Mucosa of rectum (tissue), 2 donors: ENCODE data around the gene CIP2A.

Experiments
- H3K27ac ChIP-seq, 2 donors: one replicate each; pipeline ENCODE4 v1.7.0; 2013; ENCODE audit warnings: inconsistent platforms in 2 of 2, low read depth in 2 of 2, low read length in 2 of 2
- H3K27me3 ChIP-seq, 2 donors: one replicate each; pipeline ENCODE4 v1.7.0; 2013; ENCODE audit warnings: low read length in 2 of 2; ENCODE audit not compliant: control insufficient read depth in 2 of 2, insufficient read depth in 2 of 2
- H3K36me3 ChIP-seq, 2 donors: one replicate each; pipeline ENCODE4 v1.7.0; 2013; ENCODE audit warnings: low read length in 2 of 2; ENCODE audit not compliant: control insufficient read depth in 2 of 2, insufficient read depth in 2 of 2
- H3K4me1 ChIP-seq, 2 donors: one replicate each; pipeline ENCODE4 v1.7.0; 2013; ENCODE audit warnings: low read length in 2 of 2, mild to moderate bottlenecking in 1 of 2; ENCODE audit not compliant: control insufficient read depth in 2 of 2, insufficient read depth in 2 of 2
- H3K4me3 ChIP-seq, 2 donors: one replicate each; pipeline ENCODE4 v1.7.0; 2013; ENCODE audit warnings: low read length in 2 of 2
- H3K9ac ChIP-seq, 2 donors: one replicate each; pipeline ENCODE4 v1.7.0; 2013; ENCODE audit warnings: low read length in 2 of 2, low read depth in 1 of 2, mild to moderate bottlenecking in 1 of 2
- H3K9me3 ChIP-seq, 2 donors: one replicate each; pipeline ENCODE4 v1.7.0; 2013; ENCODE audit warnings: low read length in 2 of 2; ENCODE audit not compliant: control insufficient read depth in 2 of 2
- donor health status: healthy.
- donor health status: Normal muscosa, but diverticular disease.

CIP2A gene

DNA sequence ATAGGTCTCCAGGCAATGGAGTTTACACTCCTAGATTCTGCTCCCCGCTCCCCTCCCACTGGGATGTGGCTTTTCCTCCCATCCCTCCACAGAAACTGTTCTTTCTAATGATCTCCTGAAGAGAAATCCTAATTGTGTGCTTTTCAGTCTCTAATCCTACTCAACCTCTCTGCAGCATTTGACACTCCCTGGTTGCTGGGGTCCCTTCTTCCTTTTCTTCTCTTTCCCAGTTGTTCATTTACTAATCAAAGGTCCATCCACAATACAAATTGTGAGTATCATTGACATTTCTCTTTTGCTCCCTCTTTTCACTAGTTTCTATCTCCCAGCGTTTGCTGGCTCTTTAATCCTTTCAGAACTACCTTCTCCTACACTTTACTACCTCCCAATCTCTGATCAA lies 72.4 kb downstream of the CIP2A start:
- no peak overlapping the region for H3K9ac ChIP-seq
- H3K36me3 ChIP-seq: no peaks in the 10 kb centered on the region
- H3K4me3 ChIP-seq: no peak overlapping the region
- H3K4me1 ChIP-seq: no peaks in the 10 kb centered on the region
- H3K27me3 ChIP-seq: no peaks in the 10 kb centered on the region
- no peaks in the 10 kb centered on the region for H3K9me3 ChIP-seq
- H3K27ac ChIP-seq: no peak overlapping the region

DNA sequence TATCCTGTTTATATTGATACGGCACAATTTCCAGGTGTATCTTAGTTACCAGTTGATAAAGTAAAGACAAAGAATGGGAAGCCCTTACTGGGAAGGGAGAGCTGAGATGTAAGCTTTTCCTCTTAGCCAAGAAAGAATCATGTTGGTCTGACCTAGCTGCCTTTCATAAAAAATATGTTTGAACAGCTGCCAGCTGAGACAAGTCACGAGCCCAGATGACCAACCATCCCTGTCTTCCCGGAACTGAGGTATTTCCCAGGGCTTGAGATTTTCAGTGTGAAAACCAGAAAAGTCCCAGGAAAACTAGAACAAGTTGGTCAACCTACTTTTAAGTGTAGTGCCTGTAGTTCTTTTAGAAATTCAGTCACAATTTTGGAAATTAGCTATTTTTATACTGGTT lies 75.3 kb downstream of the CIP2A start:
- no peak overlapping the region for H3K27ac ChIP-seq
- no peaks in the 10 kb centered on the region for H3K36me3 ChIP-seq
- H3K9ac ChIP-seq: no peak overlapping the region
- no peak overlapping the region for H3K4me3 ChIP-seq
- no peaks in the 10 kb centered on the region for H3K27me3 ChIP-seq
- no peaks in the 10 kb centered on the region for H3K9me3 ChIP-seq
- H3K4me1 ChIP-seq: no peaks in the 10 kb centered on the region

DNA sequence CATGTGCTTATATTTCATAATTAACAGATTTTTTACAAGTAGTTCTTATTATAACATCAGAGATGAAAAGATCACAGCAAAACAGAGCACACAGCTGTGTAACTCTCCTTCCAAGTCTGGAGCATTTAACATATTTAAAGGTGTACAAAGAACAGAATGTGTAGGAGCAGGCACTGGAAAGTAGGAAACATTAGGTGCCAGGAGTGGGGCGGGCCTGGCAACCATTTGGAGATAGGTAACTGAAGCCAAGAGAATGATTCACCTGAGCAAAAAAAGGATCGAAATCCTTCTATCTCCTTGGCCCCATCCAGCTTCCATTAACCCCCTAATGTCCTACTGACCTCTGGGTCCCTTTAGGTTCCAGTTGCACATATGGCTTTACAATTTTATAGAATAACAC lies 76.6 kb downstream of the CIP2A start:
- Histone ChIP-seq H3K27me3 (no peaks in the 10 kb centered on the region), H3K27ac (no peak overlapping the region), H3K4me1 (no peaks in the 10 kb centered on the region), H3K9ac (no peak overlapping the region), H3K36me3 (no peaks in the 10 kb centered on the region), H3K9me3 (no peaks in the 10 kb centered on the region), H3K4me3 (no peak overlapping the region)

DNA sequence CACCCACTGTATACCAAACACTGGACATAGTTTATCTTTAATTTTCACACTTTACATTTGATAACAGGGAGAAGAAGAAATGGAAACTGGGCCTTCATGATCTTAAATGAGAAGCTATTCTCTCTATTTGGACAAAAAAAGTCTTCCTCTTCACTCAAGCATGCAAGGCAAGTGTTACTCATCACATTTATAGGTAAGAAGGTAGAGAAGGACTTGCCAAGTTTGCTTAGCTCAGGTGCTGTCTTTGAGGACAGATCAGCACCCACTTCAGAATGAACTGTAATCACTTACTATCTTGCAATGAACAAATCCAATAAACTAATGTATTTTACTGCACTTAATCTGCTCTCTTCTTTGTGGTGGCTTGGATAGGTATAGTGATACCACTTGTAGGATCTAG lies 77.7 kb downstream of the CIP2A start:
- no peak overlapping the region for H3K9ac ChIP-seq

GRCh38 chr3:108511055-108511454 lies 78.2 kb downstream of the CIP2A start:
- H3K27me3 ChIP-seq: no peaks in the 10 kb centered on the region
- no peaks in the 10 kb centered on the region for H3K9me3 ChIP-seq
- no peak overlapping the region for H3K4me3 ChIP-seq
- H3K4me1 ChIP-seq: no peaks in the 10 kb centered on the region
- H3K9ac ChIP-seq: no peak overlapping the region
- H3K27ac ChIP-seq: no peak overlapping the region
- no peaks in the 10 kb centered on the region for H3K36me3 ChIP-seq

More for the DNA sequence above, 77.7 kb downstream of the CIP2A start:
- no peak overlapping the region for H3K4me3 ChIP-seq
- H3K9me3 ChIP-seq: no peaks in the 10 kb centered on the region
- no peaks in the 10 kb centered on the region for H3K27me3 ChIP-seq
- no peaks in the 10 kb centered on the region for H3K36me3 ChIP-seq
- H3K4me1 ChIP-seq: no peaks in the 10 kb centered on the region
- no peak overlapping the region for H3K27ac ChIP-seq

DNA sequence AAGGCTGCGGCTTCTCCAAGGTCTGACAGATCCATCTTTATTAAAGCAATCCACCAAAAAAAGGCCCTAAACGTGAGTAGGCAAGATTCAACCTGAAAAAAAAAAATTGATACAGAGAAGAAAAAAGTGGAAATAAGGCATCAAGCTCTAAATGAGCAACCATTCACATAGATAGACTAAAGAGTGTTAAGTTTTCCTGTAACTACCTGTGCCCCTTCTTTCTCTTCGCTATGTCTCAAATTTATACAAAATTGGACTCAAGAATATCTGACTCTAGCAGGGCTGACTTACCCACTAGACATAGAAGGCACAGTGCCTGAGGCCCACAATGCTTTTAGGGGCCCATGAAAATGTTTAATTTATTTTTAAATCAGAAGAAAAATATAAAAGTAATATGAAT lies 78.7 kb downstream of the CIP2A start, which contains the start of gene MYH15:
MYH15 (minus strand) TSS at position 101 of the 400 bp plus-strand sequence; CDS start at position 35, 66 bp downstream.
- Histone ChIP-seq H3K9ac (no peak within 1 kb of the TSS), H3K4me1 (no peaks in the 10 kb centered on the region), H3K27ac (no peak within 1 kb of the TSS), H3K4me3 (no peak within 1 kb of the TSS), H3K9me3 (no peaks in the 10 kb centered on the region), H3K27me3 (no peaks in the 10 kb centered on the region), H3K36me3 (no peaks in the 10 kb centered on the region)

DNA sequence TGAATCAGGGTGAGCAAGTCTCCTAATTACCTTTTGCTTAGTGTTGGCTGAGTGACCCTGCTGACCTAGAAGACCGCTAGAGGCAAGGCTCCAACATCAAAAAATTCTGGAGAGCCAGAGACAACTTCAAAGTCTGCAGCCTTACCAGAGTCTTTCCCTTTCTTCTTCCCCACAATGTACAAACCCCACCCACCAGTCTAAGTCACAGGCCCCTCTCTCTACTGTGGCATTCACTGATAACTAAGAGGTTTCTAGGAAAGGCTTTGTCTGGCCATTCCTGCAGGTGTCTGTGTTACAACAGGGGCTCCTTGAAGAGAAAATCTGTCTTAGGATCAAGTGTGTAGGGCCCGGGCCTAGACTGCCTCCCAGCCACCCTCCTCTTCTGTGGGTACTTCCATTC lies 79.4 kb downstream of the CIP2A start:
- Histone ChIP-seq H3K27ac (no peak overlapping the region), H3K9ac (no peak overlapping the region), H3K27me3 (no peaks in the 10 kb centered on the region), H3K36me3 (no peaks in the 10 kb centered on the region), H3K4me1 (no peaks in the 10 kb centered on the region), H3K4me3 (no peak overlapping the region), H3K9me3 (no peaks in the 10 kb centered on the region)

- Histone ChIP-seq H3K4me1 (no peaks in the 10 kb centered on the region), H3K36me3 (no peaks in the 10 kb centered on the region), H3K27me3 (no peaks in the 10 kb centered on the region), H3K27ac (no peak overlapping the region), H3K9ac (no peak overlapping the region), H3K4me3 (no peak overlapping the region), H3K9me3 (no peaks in the 10 kb centered on the region)
Measured at GRCh38 chr3:108509263-108509662, 80.0 kb downstream of the CIP2A start.

- Histone ChIP-seq H3K27me3 (no peaks in the 10 kb centered on the region), H3K4me1 (no peaks in the 10 kb centered on the region), H3K27ac (no peak overlapping the region), H3K36me3 (no peaks in the 10 kb centered on the region), H3K4me3 (no peak overlapping the region), H3K9me3 (no peaks in the 10 kb centered on the region), H3K9ac (no peak overlapping the region)
Measured at GRCh38 chr3:108507902-108508301, 81.3 kb downstream of the CIP2A start.

DNA sequence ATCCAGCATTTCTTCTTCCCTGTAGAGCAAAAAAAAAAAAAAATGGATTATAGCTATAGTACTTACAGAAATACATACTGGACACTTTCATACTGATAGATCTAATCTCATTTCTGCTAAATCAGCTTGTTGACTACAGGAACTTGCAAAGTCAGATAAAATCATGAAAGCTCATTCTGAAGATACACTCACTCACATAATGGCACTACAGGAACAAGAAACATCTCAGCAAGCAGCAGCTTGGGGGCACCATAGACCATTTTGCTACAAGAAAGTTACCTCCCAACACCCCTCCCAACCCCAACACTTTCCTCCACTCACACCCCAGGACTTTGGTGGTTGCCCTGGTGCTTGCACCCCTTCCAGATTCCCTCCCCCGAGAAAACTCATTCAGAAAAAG lies 83.4 kb downstream of the CIP2A start:
- Histone ChIP-seq H3K4me3 (no peak overlapping the region), H3K9ac (no peak overlapping the region), H3K4me1 (no peaks in the 10 kb centered on the region), H3K9me3 (no peaks in the 10 kb centered on the region), H3K27ac (no peak overlapping the region), H3K36me3 (no peaks in the 10 kb centered on the region), H3K27me3 (no peaks in the 10 kb centered on the region)

DNA sequence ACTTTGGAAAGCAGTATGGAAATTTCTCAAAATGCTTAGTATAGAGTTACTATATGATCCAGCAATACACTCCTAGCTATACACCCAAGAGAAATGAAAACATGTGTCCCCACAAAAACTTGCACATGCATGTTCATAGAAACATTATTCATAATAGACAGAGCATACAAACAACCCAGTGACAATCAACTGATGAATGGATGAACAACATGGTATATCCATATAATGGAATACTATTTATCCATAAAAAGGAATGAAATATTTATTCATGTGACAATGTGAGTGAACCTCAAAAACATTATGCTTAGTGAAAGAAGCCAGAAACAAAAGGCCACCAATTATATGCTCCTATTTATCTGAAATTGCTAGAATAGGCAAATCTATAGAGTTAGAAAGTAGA lies 85.5 kb downstream of the CIP2A start:
- no peaks in the 10 kb centered on the region for H3K27me3 ChIP-seq

More for the DNA sequence above, 85.5 kb downstream of the CIP2A start:
- Histone ChIP-seq H3K27ac (no peak overlapping the region), H3K9me3 (no peaks in the 10 kb centered on the region), H3K4me3 (no peak overlapping the region), H3K36me3 (no peaks in the 10 kb centered on the region), H3K4me1 (no peaks in the 10 kb centered on the region), H3K9ac (no peak overlapping the region)
